ENCODE results near the gene LCN10. TPM values are rescaled to one million over a fixed set of nuclear protein-coding genes. Genes with fewer than 3 reads are reported as not detected.

Gene LCN10
- polyA plus RNA-seq, 2 of the 4 experiments (the other 2 are of a cell fraction) = not detected

GRCh38 chr9:136714096-136714892 is 28.4 kb downstream of the LCN10 start:
- Histone ChIP-seq H3K4me1 (peaks cover 39% of the 10 kb centered on the region), H3K9me3 (no peaks in the 10 kb centered on the region), H3K4me3 (no peak overlapping the region), H3K27ac (peak overlapping the region in 1 of 2 experiments; percentile 91; a peak in 1 of 6 replicates), H3K4me2 (peak overlapping the region; percentile 97; the same call in 1 of the 3 replicates)
- DNase-seq (ENCODE audit: low read depth in 1 of 2, low spot score in 1 of 2) = no peak
- POLR2A ChIA-PET = interaction anchor here (4.0 kb wide), 1 partner anchor 13 kb away, joined by 30 read pairs; no protein-coding TSS in a partner anchor
- no peak for FAIRE-seq
- 89% methylated on average over 15 of the region's 17 CpGs for WGBS (ENCODE audit: missing lambda C conversion rate)
- ATAC-seq = no peak
- TF ChIP-seq MYC (IDR thresholded peaks at IDR 0.05; ENCODE audit: borderline replicate concordance, low read length) = no peak
- CTCF ChIA-PET = interaction anchor here (0.6 to 5.2 kb wide), 11 partner anchors 11 to 321 kb away, joined by 3 to 37 read pairs (median 3); no protein-coding TSS in a partner anchor

- Histone ChIP-seq H3K4me3 (peak overlapping the region; percentile 66), H3K4me1 (peaks cover 32% of the 10 kb centered on the region), H3K9me3 (no peaks in the 10 kb centered on the region), H3K4me2 (peak overlapping the region; percentile 97), H3K27ac (peak overlapping the region; percentile 83 to 91; a peak in 4 of 6 replicates)
- TF ChIP-seq POLR2AphosphoS2 (conservative IDR thresholded peaks at IDR 0.05; ENCODE audit: low read length) (no peak), SREBF2 (IDR thresholded peaks at IDR 0.05) (no peak), HOXB5 (CRISPR knock-in tag; IDR thresholded peaks at IDR 0.05) (no peak), E2F6 (IDR thresholded peaks at IDR 0.05; ENCODE audit: borderline replicate concordance, low read depth) (no peak), CHD4 (IDR thresholded peaks at IDR 0.05; ENCODE audit: borderline replicate concordance) (no peak), FOSB (CRISPR knock-in tag; IDR thresholded peaks at IDR 0.05) (no peak), CTCF (IDR thresholded peaks at IDR 0.05) (no peak), HES2 (IDR thresholded peaks at IDR 0.05) (no peak), MYC (IDR thresholded peaks at IDR 0.05; ENCODE audit: borderline replicate concordance, low read length) (no peak), RNF2 (IDR thresholded peaks at IDR 0.05; ENCODE audit: borderline replicate concordance, low read depth) (no peak), JUNB (IDR thresholded peaks at IDR 0.05) (no peak)
- DNase-seq (ENCODE audit: low read depth in 1 of 2, low spot score in 1 of 2) = no peak
- 39% methylated on average over 5 of the region's 8 CpGs for WGBS (ENCODE audit: missing lambda C conversion rate)
- ChIA-PET POLR2A (interaction anchor here (1.1 to 4.0 kb wide), 2 partner anchors 9 to 14 kb away, joined by 4 to 30 read pairs; no protein-coding TSS in a partner anchor), CTCF (interaction anchor here (0.6 to 5.2 kb wide), 12 partner anchors 8 to 321 kb away, joined by 3 to 37 read pairs (median 3); no protein-coding TSS in a partner anchor)
- ATAC-seq = peak in 1 of 2 experiments; percentile 3; a peak in 1 of 6 replicates
- no peak for FAIRE-seq
Measured at GRCh38 chr9:136713550-136713949, 29.2 kb downstream of the LCN10 start.

- 8% methylated on average over 9 of the region's 56 CpGs for WGBS (ENCODE audit: missing lambda C conversion rate)
- Histone ChIP-seq H3K4me3 (peak overlapping the region; percentile 66), H3K9me3 (no peaks in the 10 kb centered on the region), H3K4me1 (peaks cover 32% of the 10 kb centered on the region), H3K27ac (peak overlapping the region; percentile 83 to 91), H3K4me2 (peak overlapping the region; percentile 97)
- TF ChIP-seq ELK1 (IDR thresholded peaks at IDR 0.05; ENCODE audit: low read depth, low read length) (no peak), CEBPB (IDR thresholded peaks at IDR 0.05) (no peak), HOXA7 (CRISPR knock-in tag; IDR thresholded peaks at IDR 0.05) (no peak)
- DNase-seq (ENCODE audit: low read depth in 1 of 2, low spot score in 1 of 2) (no peak), FAIRE-seq (no peak), ATAC-seq (peak; percentile 7 to 32; a peak in 3 of 6 replicates)
- POLR2A ChIA-PET = interaction anchor here (1.1 to 4.0 kb wide), 2 partner anchors 10 to 15 kb away, joined by 4 to 30 read pairs; no protein-coding TSS in a partner anchor
- CTCF ChIA-PET = interaction anchor here (0.6 to 5.2 kb wide), 7 partner anchors 8 to 312 kb away, joined by 3 to 37 read pairs (median 3); no protein-coding TSS in a partner anchor
Measured at GRCh38 chr9:136712690-136713544, 29.8 kb downstream of the LCN10 start.

Data from A549 (cell line).